ENCODE measurements around the gene UMPS.
"Not testable (repeated sequence)": the region's sequence is repeated elsewhere in the genome, so short reads cannot be mapped to it uniquely, and the experiment has no call there.

UMPS gene

GRCh38 chr3:124784686-124785382 is 54.6 kb downstream of the UMPS start:
- TF ChIP-seq CTCF (IDR thresholded peaks at IDR 0.05; ENCODE audit: insufficient read depth, missing control alignments), result no peak
- DNase-seq (ENCODE audit: insufficient read length, low spot score), result no peak
- FAIRE-seq, result no peak

GRCh38 chr3:124785973-124786372 is 55.7 kb downstream of the UMPS start:
- FAIRE-seq, result no peak
- no peak for TF ChIP-seq CTCF (IDR thresholded peaks at IDR 0.05; ENCODE audit: insufficient read depth, missing control alignments)
- DNase-seq (ENCODE audit: insufficient read length, low spot score), result no peak

- no peak for TF ChIP-seq CTCF (IDR thresholded peaks at IDR 0.05; ENCODE audit: insufficient read depth, missing control alignments)
- DNase-seq (ENCODE audit: insufficient read length, low spot score) (no peak), FAIRE-seq (no peak)
These were observed 56.4 kb downstream of the UMPS start for GRCh38 chr3:124786511-124787241.

GRCh38 chr3:124787476-124788195 is 57.4 kb downstream of the UMPS start:
- no peak for TF ChIP-seq CTCF (IDR thresholded peaks at IDR 0.05; ENCODE audit: insufficient read depth, missing control alignments)
- no peak for FAIRE-seq
- DNase-seq (ENCODE audit: insufficient read length, low spot score), result no peak

GRCh38 chr3:124788254-124788745 is 58.0 kb downstream of the UMPS start:
- DNase-seq (ENCODE audit: insufficient read length, low spot score), result no peak
- no peak for TF ChIP-seq CTCF (IDR thresholded peaks at IDR 0.05; ENCODE audit: insufficient read depth, missing control alignments)
- no peak for FAIRE-seq

GRCh38 chr3:124789103-124789502 is 58.9 kb downstream of the UMPS start:
- FAIRE-seq, result not testable (repeated sequence)

GRCh38 chr3:124791142-124791541 is 60.9 kb downstream of the UMPS start:
- no peak for FAIRE-seq
- DNase-seq (ENCODE audit: insufficient read length, low spot score), result no peak

More at GRCh38 chr3:124789103-124789502, 58.9 kb downstream of the UMPS start:
- DNase-seq (ENCODE audit: insufficient read length, low spot score), result not testable (repeated sequence)

More at GRCh38 chr3:124791142-124791541, 60.9 kb downstream of the UMPS start:
- no peak for TF ChIP-seq CTCF (IDR thresholded peaks at IDR 0.05; ENCODE audit: insufficient read depth, missing control alignments)
